Mesenchymal stem cell (in vitro differentiated cells and primary cell): Measurements from ENCODE around the gene AEN.

Experiments used
- DNase-seq: peaks from one replicate; pipeline ENCODE4 v3.0.0-alpha.2; 2013
- H2AFZ ChIP-seq: one replicate; pipeline ENCODE4 v1.6.1; 2013; ENCODE audit warnings: low read depth, mild to moderate bottlenecking, control low read depth, inconsistent platforms, low read length, moderate library complexity
- H2AK5ac ChIP-seq: 2 replicates; pipeline ENCODE4 v1.6.1; 2013; ENCODE audit warnings: low read length, moderate library complexity, mild to moderate bottlenecking, inconsistent platforms; ENCODE audit not compliant: severe bottlenecking
- H2BK120ac ChIP-seq: one replicate; pipeline ENCODE4 v1.6.1; 2013; ENCODE audit warnings: low read depth, mild to moderate bottlenecking, inconsistent platforms, low read length, moderate library complexity
- H2BK12ac ChIP-seq, 2 experiments: one replicate each; pipeline ENCODE4 v1.6.1; 2013; ENCODE audit warnings: inconsistent platforms in 2 of 2, low read length in 2 of 2, mild to moderate bottlenecking in 2 of 2, moderate library complexity in 2 of 2, control low read depth in 1 of 2
- H2BK15ac ChIP-seq: one replicate; pipeline ENCODE4 v1.6.1; 2013; ENCODE audit warnings: mild to moderate bottlenecking, low read depth, inconsistent platforms; ENCODE audit not compliant: poor library complexity, severe bottlenecking
- H2BK5ac ChIP-seq: 2 replicates; pipeline ENCODE4 v1.6.1; 2013; ENCODE audit warnings: low read depth, mild to moderate bottlenecking, low read length, control low read depth, inconsistent platforms; ENCODE audit not compliant: poor library complexity, severe bottlenecking
- H3K14ac ChIP-seq, 2 experiments: one replicate each; pipeline ENCODE4 v1.6.1; 2013; ENCODE audit warnings: inconsistent platforms in 2 of 2, low read length in 2 of 2, control low read depth in 1 of 2, mild to moderate bottlenecking in 1 of 2, moderate library complexity in 1 of 2
- H3K18ac ChIP-seq, 2 experiments: one replicate each; pipeline ENCODE4 v1.6.1; 2013; ENCODE audit warnings: inconsistent platforms in 2 of 2, low read length in 2 of 2, control low read depth in 1 of 2, low read depth in 1 of 2, mild to moderate bottlenecking in 1 of 2
- H3K23ac ChIP-seq, 2 experiments: one replicate each; pipeline ENCODE4 v1.6.1; 2013; ENCODE audit warnings: inconsistent platforms in 2 of 2, low read length in 2 of 2, mild to moderate bottlenecking in 2 of 2, moderate library complexity in 2 of 2, control low read depth in 1 of 2
- H3K27ac ChIP-seq: 2 replicates; pipeline ENCODE4 v1.5.1; 2013; ENCODE audit warnings: mild to moderate bottlenecking, moderate library complexity, low read length, control low read depth, inconsistent platforms; ENCODE audit not compliant: poor library complexity, severe bottlenecking
- H3K27me3 ChIP-seq, 2 experiments: 2 replicates each; pipeline versions ENCODE4 v1.6.1 to v1.7.0; 2013; ENCODE audit warnings: low read length in 2 of 2, mild to moderate bottlenecking in 2 of 2, moderate library complexity in 2 of 2, control low read depth in 1 of 2, inconsistent platforms in 1 of 2; ENCODE audit not compliant: control insufficient read depth in 1 of 2, insufficient read depth in 1 of 2
- H3K36me3 ChIP-seq, 2 experiments: 2 replicates each; pipeline versions ENCODE4 v1.6.1 to v1.7.0; 2013; ENCODE audit warnings: low read length in 2 of 2, control low read depth in 1 of 2, inconsistent platforms in 1 of 2, low read depth in 1 of 2, mild to moderate bottlenecking in 1 of 2; ENCODE audit not compliant: insufficient read depth in 2 of 2, control insufficient read depth in 1 of 2
- H3K4ac ChIP-seq, 2 experiments: one replicate each; pipeline ENCODE4 v1.6.1; 2013; ENCODE audit warnings: inconsistent platforms in 2 of 2, low read length in 2 of 2, mild to moderate bottlenecking in 2 of 2, moderate library complexity in 2 of 2, control low read depth in 1 of 2, low read depth in 1 of 2
- H3K4me1 ChIP-seq: 2 replicates; pipeline ENCODE4 v1.6.1; 2013; ENCODE audit warnings: low read depth, low read length, control low read depth; ENCODE audit not compliant: control insufficient read depth, insufficient read depth
- H3K4me2 ChIP-seq: 2 replicates; pipeline ENCODE4 v1.6.1; 2013; ENCODE audit warnings: low read length, mild to moderate bottlenecking, inconsistent platforms; ENCODE audit not compliant: poor library complexity, severe bottlenecking
- H3K4me3 ChIP-seq, 2 experiments: 2 replicates each; pipeline versions ENCODE4 v1.5.1 to v1.7.0; 2013; ENCODE audit warnings: low read length in 2 of 2, mild to moderate bottlenecking in 2 of 2, control low read depth in 1 of 2, low read depth in 1 of 2; ENCODE audit not compliant: insufficient read depth in 1 of 2
- H3K79me1 ChIP-seq: replicated peaks from 2 replicates; pipeline ENCODE4 v1.6.1; 2013; ENCODE audit warnings: mild to moderate bottlenecking, control low read depth, low read length, inconsistent platforms; ENCODE audit not compliant: poor library complexity, severe bottlenecking
- H3K9ac ChIP-seq: 2 replicates; pipeline ENCODE4 v1.7.0; 2013; ENCODE audit warnings: mild to moderate bottlenecking, low read length, moderate library complexity
- H3K9me3 ChIP-seq: 2 replicates; pipeline ENCODE4 v1.7.0; 2013; ENCODE audit warnings: mild to moderate bottlenecking, low read length; ENCODE audit not compliant: control insufficient read depth
- H4K8ac ChIP-seq: one replicate; pipeline ENCODE4 v1.6.1; 2013; ENCODE audit warnings: inconsistent platforms, mild to moderate bottlenecking, low read length, moderate library complexity
- H4K91ac ChIP-seq: one replicate; pipeline ENCODE4 v1.6.1; 2013; ENCODE audit warnings: mild to moderate bottlenecking, low read length, inconsistent platforms
- WGBS: methylation state at CpG from one replicate; pipeline ENCODE4 v1.1.7; 2013; ENCODE audit warnings: mixed read lengths; 5-methylcytosine and 5-hydroxymethylcytosine counted together

Gene AEN

DNA sequence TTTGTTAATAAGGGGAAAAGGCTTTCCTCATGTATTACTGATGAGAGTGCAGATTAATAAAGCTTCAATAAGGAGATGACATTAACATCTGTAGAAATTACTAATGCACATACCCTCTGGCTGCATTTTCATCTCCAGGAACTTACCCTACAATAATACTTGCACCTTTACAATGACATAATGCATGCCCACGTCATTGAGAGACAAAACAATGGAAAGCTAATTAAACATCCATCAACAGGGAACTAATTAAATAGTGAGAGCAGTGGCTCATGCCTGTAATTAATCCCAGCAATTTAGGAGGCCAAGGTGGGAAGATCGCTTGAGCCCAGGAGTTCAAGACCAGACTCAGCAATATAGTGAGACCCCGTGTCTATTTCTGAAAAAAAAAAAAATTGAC lies 41.8 kb upstream of the AEN start:
- Histone ChIP-seq H3K9ac (no peak overlapping the region), H3K4me2 (no peak overlapping the region), H3K14ac (no peak overlapping the region), H3K27me3 (peaks cover 0 to 4% of the 10 kb centered on the region in 2 experiments), H2AK5ac (no peak overlapping the region), H3K27ac (no peak overlapping the region), H3K23ac (no peak overlapping the region), H3K9me3 (no peaks in the 10 kb centered on the region), H2BK12ac (no peak overlapping the region), H4K8ac (no peak overlapping the region), H3K4me1 (no peaks in the 10 kb centered on the region), H3K18ac (no peak overlapping the region), H2AFZ (no peak overlapping the region), H2BK120ac (no peak overlapping the region), H3K79me1 (no peaks in the 10 kb centered on the region), H2BK15ac (no peak overlapping the region), H2BK5ac (no peak overlapping the region), H3K4me3 (no peak overlapping the region), H3K4ac (no peak overlapping the region), H3K36me3 (no peaks in the 10 kb centered on the region), H4K91ac (no peak overlapping the region)
- DNase-seq = no peak
- WGBS = 81% methylated on average over 2 of the region's 3 CpGs

GRCh38 chr15:88580532-88580931 lies 40.6 kb upstream of the AEN start:
- Histone ChIP-seq H3K18ac (no peak overlapping the region), H3K9ac (no peak overlapping the region), H3K27me3 (no peaks in the 10 kb centered on the region), H2BK5ac (no peak overlapping the region), H3K9me3 (no peaks in the 10 kb centered on the region), H3K4me3 (no peak overlapping the region), H2BK12ac (no peak overlapping the region), H2BK120ac (no peak overlapping the region), H3K27ac (no peak overlapping the region), H4K91ac (no peak overlapping the region), H3K14ac (no peak overlapping the region), H3K4me1 (no peaks in the 10 kb centered on the region), H4K8ac (no peak overlapping the region), H2BK15ac (no peak overlapping the region), H3K79me1 (no peaks in the 10 kb centered on the region), H3K4ac (no peak overlapping the region), H3K36me3 (no peaks in the 10 kb centered on the region), H2AFZ (no peak overlapping the region), H3K4me2 (no peak overlapping the region), H3K23ac (no peak overlapping the region), H2AK5ac (no peak overlapping the region)
- DNase-seq = no peak
- 86% methylated on average over 3 of the region's 4 CpGs for WGBS

GRCh38 chr15:88586401-88587162 lies 34.6 kb upstream of the AEN start:
- no peak overlapping the region for H2AFZ ChIP-seq
- no peak for DNase-seq
- no peak overlapping the region for H2BK5ac ChIP-seq
- H3K23ac ChIP-seq = no peak overlapping the region
- H3K79me1 ChIP-seq = no peaks in the 10 kb centered on the region
- 15% methylated on average over 3 of the region's 4 CpGs for WGBS
- H2BK12ac ChIP-seq = no peak overlapping the region
- no peaks in the 10 kb centered on the region for H3K36me3 ChIP-seq
- H3K14ac ChIP-seq = no peak overlapping the region
- no peak overlapping the region for H2AK5ac ChIP-seq
- H4K8ac ChIP-seq = no peak overlapping the region
- H3K27me3 ChIP-seq = peaks cover 0 to 3% of the 10 kb centered on the region in 2 experiments
- no peak overlapping the region for H3K4me3 ChIP-seq
- H3K27ac ChIP-seq = no peak overlapping the region
- no peak overlapping the region for H4K91ac ChIP-seq
- H3K9me3 ChIP-seq = no peaks in the 10 kb centered on the region
- H3K4me2 ChIP-seq = no peak overlapping the region
- H2BK15ac ChIP-seq = no peak overlapping the region
- H2BK120ac ChIP-seq = no peak overlapping the region
- no peak overlapping the region for H3K4ac ChIP-seq
- no peak overlapping the region for H3K9ac ChIP-seq
- no peaks in the 10 kb centered on the region for H3K4me1 ChIP-seq
- H3K18ac ChIP-seq = no peak overlapping the region

- Histone ChIP-seq H3K4me3 (no peak overlapping the region), H2AFZ (no peak overlapping the region), H2BK15ac (no peak overlapping the region), H3K4me2 (no peak overlapping the region), H3K4ac (no peak overlapping the region), H2AK5ac (no peak overlapping the region), H3K79me1 (no peaks in the 10 kb centered on the region), H4K8ac (no peak overlapping the region), H3K14ac (no peak overlapping the region), H3K18ac (no peak overlapping the region), H4K91ac (no peak overlapping the region), H2BK5ac (no peak overlapping the region), H3K9ac (no peak overlapping the region), H3K9me3 (no peaks in the 10 kb centered on the region), H3K36me3 (no peaks in the 10 kb centered on the region), H3K27me3 (peaks cover 0 to 3% of the 10 kb centered on the region in 2 experiments), H3K23ac (no peak overlapping the region), H3K4me1 (no peaks in the 10 kb centered on the region), H2BK120ac (no peak overlapping the region), H3K27ac (no peak overlapping the region), H2BK12ac (no peak overlapping the region)
- DNase-seq = no peak
- WGBS = 79% methylated on average over 4 of the region's 6 CpGs
Measured at GRCh38 chr15:88590759-88591158, 30.4 kb upstream of the AEN start.
